ENCODE measurements around the gene LEMD2. TPM values are rescaled to one million over a fixed set of nuclear protein-coding genes. Genes with fewer than 3 reads are reported as not detected.
A peak's percentile ranks its signal among the peaks of the same experiment; 100 is the strongest.

The LEMD2 gene
- polyA plus RNA-seq, 3 donors = 11.4 to 59.5 (median 13.8) TPM

DNA sequence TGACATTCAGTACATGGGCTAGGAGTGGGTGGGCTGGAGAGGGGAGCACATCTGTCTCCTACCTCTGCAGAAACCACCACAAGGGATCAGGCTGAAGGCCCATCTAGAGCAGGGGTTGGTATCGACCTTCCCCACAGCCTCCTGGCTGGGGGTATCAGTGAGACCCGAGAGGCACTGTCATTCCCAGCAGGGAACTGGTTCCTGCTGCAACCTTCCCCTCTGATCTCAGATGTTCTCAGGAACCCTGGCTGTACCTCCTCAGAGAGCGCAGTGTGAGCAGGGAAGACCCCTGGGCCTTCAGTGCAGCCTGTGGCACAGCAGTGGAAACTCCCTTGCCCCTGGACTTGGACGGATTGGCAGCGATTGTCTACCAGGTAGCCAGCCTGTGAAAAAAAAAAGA is 50.1 kb downstream of the LEMD2 start:
- Mint-ChIP-seq H3K4me3 (no peak overlapping the region), H3K9me3 (no peaks in the 10 kb centered on the region), H3K27ac (no peak overlapping the region), H3K27me3 (ENCODE audit: low read depth in 3 of 3) (peaks cover 0 to 6% (median 4%) of the 10 kb centered on the region in 3 donors), H3K4me1 (peaks cover 13% of the 10 kb centered on the region), H3K36me3 (no peaks in the 10 kb centered on the region)
- Histone ChIP-seq H3K9me3 (replicated peaks in 1 of 2; ENCODE audit: control insufficient read depth in 1 of 2, insufficient read depth in 1 of 2, low read length in 2 of 2) (no peaks in the 10 kb centered on the region), H3K9ac (ENCODE audit: insufficient read depth, low read length, poor library complexity, severe bottlenecking) (no peak overlapping the region), H3K27ac (ENCODE audit: low read depth in 1 of 2, low read length in 2 of 2) (no peak overlapping the region), H3K4me1 (ENCODE audit: control insufficient read depth in 1 of 2, insufficient read depth in 2 of 2, low read length in 2 of 2) (peaks cover 8 to 12% of the 10 kb centered on the region in 2 donors), H4K20me1 (ENCODE audit: insufficient read depth, low read length) (no peaks in the 10 kb centered on the region), H2AFZ (ENCODE audit: insufficient read depth, low read depth, low read length, poor library complexity, severe bottlenecking) (no peak overlapping the region), H3K79me2 (ENCODE audit: insufficient read depth, low read length) (no peaks in the 10 kb centered on the region), H3K36me3 (replicated peaks in 1 of 2; ENCODE audit: control insufficient read depth in 1 of 2, insufficient read depth in 2 of 2, low read length in 2 of 2) (no peaks in the 10 kb centered on the region), H3K4me2 (replicated peaks; ENCODE audit: extremely low read depth, low read length, poor library complexity, severe bottlenecking) (no peak overlapping the region), H3K27me3 (ENCODE audit: control insufficient read depth in 2 of 2, insufficient read depth in 2 of 2, low read length in 2 of 2) (no peaks in the 10 kb centered on the region), H3K4me3 (replicated peaks in 1 of 3; ENCODE audit: low read depth in 2 of 3, low read length in 3 of 3) (no peak overlapping the region)
- WGBS (ENCODE audit: insufficient coverage) = 87% methylated on average over 5 of the region's 5 CpGs
- TF ChIP-seq CTCF (IDR thresholded peaks at IDR 0.05) = no peak
- DNase-seq = no peak
- intact Hi-C loops (cut with micrococcal nuclease) = no loop called here

- H2AFZ ChIP-seq (ENCODE audit: insufficient read depth, low read depth, low read length, poor library complexity, severe bottlenecking) = no peak overlapping the region
- Mint-ChIP-seq H3K36me3 (no peaks in the 10 kb centered on the region), H3K27ac (peak overlapping the region in 1 of 7 donors; percentile 61), H3K27me3 (ENCODE audit: low read depth in 3 of 3) (peaks cover 0 to 6% (median 1%) of the 10 kb centered on the region in 3 donors), H3K4me3 (no peak overlapping the region), H3K4me1 (peaks cover 13% of the 10 kb centered on the region), H3K9me3 (no peaks in the 10 kb centered on the region)
- TF ChIP-seq CTCF (IDR thresholded peaks at IDR 0.05) = no peak
- no peak overlapping the region for H3K4me3 ChIP-seq (replicated peaks in 1 of 3; ENCODE audit: low read depth in 2 of 3, low read length in 3 of 3)
- H3K4me1 ChIP-seq (ENCODE audit: control insufficient read depth in 1 of 2, insufficient read depth in 2 of 2, low read length in 2 of 2) = peaks cover 8 to 12% of the 10 kb centered on the region in 2 donors
- H4K20me1 ChIP-seq (ENCODE audit: insufficient read depth, low read length) = no peaks in the 10 kb centered on the region
- no peaks in the 10 kb centered on the region for H3K9me3 ChIP-seq (replicated peaks in 1 of 2; ENCODE audit: control insufficient read depth in 1 of 2, insufficient read depth in 1 of 2, low read length in 2 of 2)
- 100% methylated on average over 2 of the region's 9 CpGs for WGBS (ENCODE audit: insufficient coverage)
- no peaks in the 10 kb centered on the region for H3K36me3 ChIP-seq (replicated peaks in 1 of 2; ENCODE audit: control insufficient read depth in 1 of 2, insufficient read depth in 2 of 2, low read length in 2 of 2)
- no peak for DNase-seq
- no peaks in the 10 kb centered on the region for H3K27me3 ChIP-seq (ENCODE audit: control insufficient read depth in 2 of 2, insufficient read depth in 2 of 2, low read length in 2 of 2)
- H3K27ac ChIP-seq (ENCODE audit: low read depth in 1 of 2, low read length in 2 of 2) = no peak overlapping the region
- H3K9ac ChIP-seq (ENCODE audit: insufficient read depth, low read length, poor library complexity, severe bottlenecking) = no peak overlapping the region
- no peak overlapping the region for H3K4me2 ChIP-seq (replicated peaks; ENCODE audit: extremely low read depth, low read length, poor library complexity, severe bottlenecking)
- intact Hi-C loops (cut with micrococcal nuclease) = no loop called here
- no peaks in the 10 kb centered on the region for H3K79me2 ChIP-seq (ENCODE audit: insufficient read depth, low read length)
These were observed 50.8 kb downstream of the LEMD2 start for GRCh38 chr6:33738153-33738552.

All from CD14-positive monocyte (primary cell).